ENCODE data around the gene BEAN1. TPM values are rescaled to one million over a fixed set of nuclear protein-coding genes. Genes with fewer than 3 reads are reported as not detected.

The BEAN1 gene
- total and polyA plus RNA-seq, 12 donors, result 0.26 to 9.6 (median 2.0) TPM

- peak overlapping the region in 6 of 10 donors; percentile 5 to 76 (median 52) for H3K27ac ChIP-seq
- peaks cover 4 to 49% (median 31%) of the 10 kb centered on the region in 9 donors for H3K4me1 ChIP-seq
- DNase-seq, result no peak
- 72 to 79% methylated on average over 11 of the region's 11 CpGs for WGBS, 2 donors
- H3K36me3 ChIP-seq, result peaks cover 0 to 82% (median 2%) of the 10 kb centered on the region in 9 donors
- intact Hi-C loops (cut with DNase I), result loop anchor here in 5 of 10 donors (5.0 to 10.0 kb wide), 3 partner anchors 39 to 203 kb away; partner anchors contain the start of gene CMTM3 (in 3 of the 5)
- no peak overlapping the region for H3K4me3 ChIP-seq
- H3K27me3 ChIP-seq, result no peaks in the 10 kb centered on the region
- TF ChIP-seq, protein P1, sequence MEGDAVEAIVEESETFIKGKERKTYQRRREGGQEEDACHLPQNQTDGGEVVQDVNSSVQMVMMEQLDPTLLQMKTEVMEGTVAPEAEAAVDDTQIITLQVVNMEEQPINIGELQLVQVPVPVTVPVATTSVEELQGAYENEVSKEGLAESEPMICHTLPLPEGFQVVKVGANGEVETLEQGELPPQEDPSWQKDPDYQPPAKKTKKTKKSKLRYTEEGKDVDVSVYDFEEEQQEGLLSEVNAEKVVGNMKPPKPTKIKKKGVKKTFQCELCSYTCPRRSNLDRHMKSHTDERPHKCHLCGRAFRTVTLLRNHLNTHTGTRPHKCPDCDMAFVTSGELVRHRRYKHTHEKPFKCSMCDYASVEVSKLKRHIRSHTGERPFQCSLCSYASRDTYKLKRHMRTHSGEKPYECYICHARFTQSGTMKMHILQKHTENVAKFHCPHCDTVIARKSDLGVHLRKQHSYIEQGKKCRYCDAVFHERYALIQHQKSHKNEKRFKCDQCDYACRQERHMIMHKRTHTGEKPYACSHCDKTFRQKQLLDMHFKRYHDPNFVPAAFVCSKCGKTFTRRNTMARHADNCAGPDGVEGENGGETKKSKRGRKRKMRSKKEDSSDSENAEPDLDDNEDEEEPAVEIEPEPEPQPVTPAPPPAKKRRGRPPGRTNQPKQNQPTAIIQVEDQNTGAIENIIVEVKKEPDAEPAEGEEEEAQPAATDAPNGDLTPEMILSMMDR (IDR thresholded peaks at IDR 0.05), result no peak
- no peak for ATAC-seq
- H3K9me3 ChIP-seq, result peaks cover 0 to 7% (median 0%) of the 10 kb centered on the region in 11 donors
Observed at GRCh38 chr16:66401610-66402009, 25.5 kb upstream of the BEAN1 start.

GRCh38 chr16:66402166-66402565 is 24.9 kb upstream of the BEAN1 start:
- Histone ChIP-seq H3K27me3 (no peaks in the 10 kb centered on the region), H3K36me3 (peaks cover 0 to 76% (median under 1%) of the 10 kb centered on the region in 9 donors), H3K27ac (peak overlapping the region in 3 of 10 donors; percentile 5 to 76 (median 59)), H3K4me1 (peaks cover 6 to 55% (median 36%) of the 10 kb centered on the region in 9 donors), H3K9me3 (peaks cover 0 to 7% (median 0%) of the 10 kb centered on the region in 11 donors), H3K4me3 (no peak overlapping the region)
- WGBS, 2 donors, result 84 to 91% methylated on average over 8 to 12 of the region's 12 CpGs
- intact Hi-C loops (cut with DNase I), result loop anchor here in 5 of 10 donors (5.0 to 10.0 kb wide), 3 partner anchors 40 to 203 kb away; partner anchors contain the start of gene CMTM3 (in 3 of the 5)
- DNase-seq, result no peak
- ATAC-seq, result no peak
- TF ChIP-seq, protein P1 (IDR thresholded peaks at IDR 0.05), result no peak

DNA sequence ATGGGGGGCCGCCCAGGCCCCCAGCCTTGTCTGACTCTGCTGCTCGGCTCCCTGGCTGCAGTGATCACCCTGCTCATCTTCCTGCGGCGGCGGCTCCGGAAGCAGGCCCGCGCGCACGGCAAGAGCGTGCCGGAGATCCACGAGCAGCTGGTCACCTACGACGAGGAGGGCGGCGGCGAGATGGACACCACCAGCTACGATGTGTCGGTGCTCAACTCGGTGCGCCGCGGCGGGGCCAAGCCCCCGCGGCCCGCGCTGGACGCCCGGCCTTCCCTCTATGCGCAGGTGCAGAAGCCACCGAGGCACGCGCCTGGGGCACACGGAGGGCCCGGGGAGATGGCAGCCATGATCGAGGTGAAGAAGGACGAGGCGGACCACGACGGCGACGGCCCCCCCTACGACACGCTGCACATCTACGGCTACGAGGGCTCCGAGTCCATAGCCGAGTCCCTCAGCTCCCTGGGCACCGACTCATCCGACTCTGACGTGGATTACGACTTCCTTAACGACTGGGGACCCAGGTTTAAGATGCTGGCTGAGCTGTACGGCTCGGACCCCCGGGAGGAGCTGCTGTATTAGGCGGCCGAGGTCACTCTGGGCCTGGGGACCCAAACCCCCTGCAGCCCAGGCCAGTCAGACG is 24.4 kb upstream of the BEAN1 start:
- H3K4me3 ChIP-seq, result no peak overlapping the region
- DNase-seq (no peak), ATAC-seq (no peak)
- H3K27ac ChIP-seq, result no peak overlapping the region
- intact Hi-C loops (cut with DNase I), result loop anchor here in 5 of 10 donors (5.0 to 10.0 kb wide), 3 partner anchors 40 to 202 kb away; partner anchors contain the start of gene CMTM3 (in 3 of the 5)
- peaks cover 6 to 60% (median 40%) of the 10 kb centered on the region in 9 donors for H3K4me1 ChIP-seq
- WGBS, 2 donors, result 82% methylated on average over 58 to 61 of the region's 61 CpGs
- TF ChIP-seq, protein P1 (IDR thresholded peaks at IDR 0.05), result no peak
- no peaks in the 10 kb centered on the region for H3K27me3 ChIP-seq
- H3K9me3 ChIP-seq, result peaks cover 0 to 7% (median 0%) of the 10 kb centered on the region in 11 donors
- H3K36me3 ChIP-seq, result peaks cover 0 to 71% (median 0%) of the 10 kb centered on the region in 9 donors

- H3K9me3 ChIP-seq, result peaks cover 0 to 7% (median 0%) of the 10 kb centered on the region in 11 donors
- peaks cover 0 to 61% (median 0%) of the 10 kb centered on the region in 9 donors for H3K36me3 ChIP-seq
- no peak for ATAC-seq
- TF ChIP-seq, protein P1 (IDR thresholded peaks at IDR 0.05), result no peak
- 80 to 91% methylated on average over 5 of the region's 5 CpGs for WGBS, 2 donors
- H3K4me1 ChIP-seq, result peaks cover 10 to 60% (median 44%) of the 10 kb centered on the region in 9 donors
- H3K4me3 ChIP-seq, result no peak overlapping the region
- H3K27ac ChIP-seq, result peak overlapping the region in 1 of 10 donors; percentile 18
- no peaks in the 10 kb centered on the region for H3K27me3 ChIP-seq
- no peak for DNase-seq
- intact Hi-C loops (cut with DNase I), result loop anchor here in 5 of 10 donors (5.0 to 10.0 kb wide), 3 partner anchors 41 to 201 kb away; partner anchors contain the start of gene CMTM3 (in 3 of the 5)
Observed at GRCh38 chr16:66403531-66404145, 23.5 kb upstream of the BEAN1 start.

Data from heart right ventricle (tissue), 16 donors.